ENCODE measurements around the gene CPSF3. TPM values are rescaled to one million over a fixed set of nuclear protein-coding genes. Genes with fewer than 3 reads are reported as not detected.
"Not testable (repeated sequence)": the region's sequence is repeated elsewhere in the genome, so short reads cannot be mapped to it uniquely, and the experiment has no call there.

The CPSF3 gene
- polyA plus RNA-seq, 4 donors, result 52.5 to 60.2 (median 59.0) TPM

DNA sequence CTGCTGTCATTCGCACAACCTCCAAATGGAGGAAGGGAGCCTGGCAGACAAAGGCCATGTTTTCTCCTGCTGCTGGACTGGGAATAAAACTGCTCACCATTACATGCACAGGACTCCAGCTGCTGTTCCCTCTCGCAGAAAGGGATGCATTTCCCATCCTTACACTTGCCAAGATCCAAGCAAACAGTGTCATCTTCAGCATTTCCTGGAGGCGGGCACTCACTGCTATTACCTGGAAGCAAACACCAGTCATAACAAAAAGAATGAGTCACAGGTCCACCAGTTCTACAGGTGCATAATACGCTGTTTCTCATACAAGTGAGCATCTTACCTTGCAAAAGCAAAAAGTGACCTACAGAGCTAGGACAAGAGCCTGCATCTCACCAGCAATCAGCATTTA lies 73.6 kb downstream of the CPSF3 start:
- DNase-seq (ENCODE audit: low read depth in 4 of 4, low spot score in 3 of 4), result no peak

DNA sequence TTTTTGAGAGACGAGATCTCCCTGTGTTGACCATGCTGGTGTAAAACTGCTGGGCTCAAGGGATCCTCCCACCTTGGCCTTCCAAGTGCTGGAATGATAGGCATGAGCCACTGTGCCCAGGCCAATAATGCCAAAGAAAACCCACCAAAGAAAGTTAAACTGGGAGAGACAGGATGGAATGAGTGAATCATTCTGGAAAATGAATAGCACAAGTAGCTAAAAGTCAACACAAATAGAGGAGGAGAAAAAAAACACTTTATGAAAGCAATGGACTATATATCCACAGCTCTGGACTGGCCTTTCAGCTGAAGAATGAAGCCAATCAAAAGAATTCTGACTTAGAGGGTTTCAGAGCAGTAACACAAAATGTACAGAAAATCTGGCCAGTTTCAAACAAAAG lies 74.8 kb downstream of the CPSF3 start:
- no peak for DNase-seq (ENCODE audit: low read depth in 4 of 4, low spot score in 3 of 4)

DNA sequence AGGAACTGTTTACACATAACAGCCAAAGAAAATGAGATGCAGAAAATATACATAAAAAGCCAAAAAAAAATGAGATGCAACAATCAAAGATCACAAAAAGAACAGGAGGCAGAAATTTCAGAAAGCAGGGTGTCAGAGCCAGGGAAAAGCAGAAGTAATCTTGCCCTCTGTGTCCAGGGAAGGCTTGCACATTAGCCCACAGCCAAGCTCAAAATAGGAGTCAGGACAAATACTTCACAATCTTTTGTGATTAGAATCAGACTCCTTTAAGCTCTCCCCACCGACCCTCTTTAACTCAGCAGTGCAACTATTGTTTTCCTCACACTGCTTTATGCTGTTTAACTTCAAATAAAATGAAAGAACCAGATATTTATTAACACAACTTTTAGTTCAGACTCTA lies 85.5 kb downstream of the CPSF3 start:
- DNase-seq (ENCODE audit: low read depth in 4 of 4, low spot score in 3 of 4), result no peak

DNA sequence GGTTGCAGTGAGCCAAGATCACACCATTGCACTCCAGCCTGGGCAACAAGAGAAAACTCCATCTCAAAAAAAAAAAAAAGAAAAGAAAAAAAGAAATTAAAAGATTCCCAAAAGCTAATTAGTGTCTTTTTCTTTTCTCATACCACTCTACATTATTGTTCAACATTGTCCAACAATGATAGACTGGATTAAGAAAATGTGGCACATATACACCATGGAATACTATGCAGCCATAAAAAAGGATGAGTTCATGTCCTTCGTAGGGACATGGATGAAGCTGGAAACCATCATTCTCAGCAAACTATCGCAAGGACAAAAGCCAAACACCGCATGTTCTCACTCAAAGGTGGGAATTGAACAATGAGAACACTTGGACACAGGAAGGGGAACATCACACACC lies 90.5 kb downstream of the CPSF3 start:
- not testable (repeated sequence) for DNase-seq (ENCODE audit: low read depth in 4 of 4, low spot score in 3 of 4)

DNA sequence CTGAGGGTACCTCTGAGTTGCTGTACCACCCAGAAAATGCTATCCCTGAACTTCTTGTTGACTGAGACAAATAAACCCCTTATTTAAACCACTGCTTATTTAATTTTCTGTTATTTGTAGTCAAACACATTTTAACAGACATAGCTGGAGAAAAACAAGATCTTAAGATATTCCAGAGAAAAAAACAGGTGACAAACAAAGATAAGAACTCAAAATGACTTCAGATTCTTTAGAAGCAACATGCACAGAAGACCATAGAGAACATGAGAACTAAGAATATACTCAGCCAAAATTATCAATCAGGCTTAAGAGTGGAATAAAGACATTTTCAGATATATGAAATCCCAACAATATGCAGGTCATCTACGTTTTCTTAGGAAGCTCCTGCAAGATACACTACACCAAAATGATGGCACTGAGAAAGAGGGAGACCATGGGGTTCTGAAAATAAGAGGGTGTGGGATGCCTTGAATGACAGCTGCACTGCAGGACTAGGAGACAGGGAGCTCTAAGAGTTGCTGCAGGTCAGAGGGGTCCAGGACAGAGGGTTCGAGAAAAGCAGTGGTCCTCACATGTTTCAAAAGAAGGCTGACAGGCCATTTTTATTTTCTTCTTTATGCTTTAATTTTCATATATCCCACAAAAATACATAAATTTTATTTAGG lies 93.8 kb downstream of the CPSF3 start:
- no peak for DNase-seq (ENCODE audit: low read depth in 4 of 4, low spot score in 3 of 4)

DNA sequence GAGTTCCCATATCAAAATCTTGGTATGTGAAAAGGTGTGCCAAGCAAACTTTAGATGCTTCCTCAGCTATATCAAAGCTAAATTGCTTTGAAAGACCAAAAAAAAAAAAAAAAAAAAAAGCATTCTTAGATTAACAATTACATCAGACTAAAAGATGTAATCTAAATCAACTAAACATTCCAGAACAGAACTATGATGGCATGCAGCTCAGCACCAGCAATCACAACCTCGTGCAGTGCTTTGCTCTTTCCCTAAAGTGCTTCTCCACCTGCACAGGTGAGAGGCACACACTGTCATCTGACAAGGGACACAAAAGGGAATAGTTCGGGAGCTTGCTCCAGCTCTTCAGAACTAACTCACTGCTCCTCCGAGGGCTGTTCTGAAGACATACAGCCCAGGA lies 94.7 kb downstream of the CPSF3 start:
- DNase-seq (ENCODE audit: low read depth in 4 of 4, low spot score in 3 of 4), result no peak

DNA sequence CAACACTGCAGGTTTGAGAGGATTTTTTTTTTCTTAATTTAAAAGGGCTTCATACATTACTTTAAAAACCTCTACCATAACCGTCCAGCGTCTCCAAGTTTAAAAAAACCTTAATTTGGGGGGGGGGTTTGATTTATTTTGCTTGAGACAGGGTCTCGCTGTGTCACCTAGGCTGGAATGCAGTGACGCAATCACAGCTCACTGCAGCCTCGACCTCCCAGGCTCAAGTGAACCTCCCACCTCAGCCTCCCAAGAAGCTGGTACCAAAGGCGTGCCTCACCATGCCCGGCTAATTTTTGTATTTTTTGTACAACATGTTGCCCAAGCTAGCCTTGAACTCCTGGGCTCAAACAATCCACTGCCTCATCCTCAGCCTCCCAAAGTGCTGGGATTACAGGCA lies 95.3 kb downstream of the CPSF3 start:
- DNase-seq (ENCODE audit: low read depth in 4 of 4, low spot score in 3 of 4), result no peak

DNA sequence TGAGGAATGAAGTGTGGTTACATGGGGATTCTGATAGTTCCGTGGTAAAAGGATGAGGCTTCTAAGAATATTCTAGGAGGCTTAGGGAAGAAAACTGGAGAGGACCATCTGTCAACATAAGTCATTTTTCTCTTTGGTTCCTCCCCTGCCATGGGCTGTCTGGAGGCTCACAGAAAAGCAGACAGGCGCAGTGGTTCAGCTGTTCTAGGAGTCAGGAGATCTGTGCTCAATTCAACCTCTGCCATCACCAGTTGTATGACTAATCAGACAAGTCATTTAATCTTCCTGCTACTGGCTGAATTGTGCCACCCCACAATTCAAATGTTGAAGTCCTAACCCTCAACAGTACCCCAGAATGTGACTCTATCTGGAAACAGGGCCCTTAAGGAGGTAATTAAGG lies 95.8 kb downstream of the CPSF3 start:
- DNase-seq (ENCODE audit: low read depth in 4 of 4, low spot score in 3 of 4), result no peak

Other genes starting within 250 kb of the CPSF3 start
- gene ASAP2, start 216.8 kb upstream of the CPSF3 start, polyA plus RNA-seq (ENCODE audit: insufficient read length in 4 of 4), result 10 to 100 TPM; 50.3 to 63.5 (median 58.3) TPM
- 10 to 100 TPM; 71.4 to 98.3 (median 82.9) TPM for gene ITGB1BP1, start 126 bp upstream of the CPSF3 start, polyA plus RNA-seq (ENCODE audit: insufficient read length in 4 of 4)
- 10 to 100 TPM; 42.8 to 50.2 (median 47.9) TPM for gene IAH1, start 50.9 kb downstream of the CPSF3 start, polyA plus RNA-seq (ENCODE audit: insufficient read length in 4 of 4)
- 10 to 100 TPM; 37.3 to 45.6 (median 39.6) TPM for gene ADAM17, start 132.2 kb downstream of the CPSF3 start, polyA plus RNA-seq (ENCODE audit: insufficient read length in 4 of 4)
- gene YWHAQ, start 207.3 kb downstream of the CPSF3 start, polyA plus RNA-seq (ENCODE audit: insufficient read length in 4 of 4), result 100 to 1,000 TPM; 402 to 503 (median 493) TPM

Measured in right renal pelvis (tissue), 4 donors.